ENCODE results near the gene ANKRD34B.
"Not testable (repeated sequence)": the region's sequence is repeated elsewhere in the genome, so short reads cannot be mapped to it uniquely, and the experiment has no call there.

Gene ANKRD34B

DNA sequence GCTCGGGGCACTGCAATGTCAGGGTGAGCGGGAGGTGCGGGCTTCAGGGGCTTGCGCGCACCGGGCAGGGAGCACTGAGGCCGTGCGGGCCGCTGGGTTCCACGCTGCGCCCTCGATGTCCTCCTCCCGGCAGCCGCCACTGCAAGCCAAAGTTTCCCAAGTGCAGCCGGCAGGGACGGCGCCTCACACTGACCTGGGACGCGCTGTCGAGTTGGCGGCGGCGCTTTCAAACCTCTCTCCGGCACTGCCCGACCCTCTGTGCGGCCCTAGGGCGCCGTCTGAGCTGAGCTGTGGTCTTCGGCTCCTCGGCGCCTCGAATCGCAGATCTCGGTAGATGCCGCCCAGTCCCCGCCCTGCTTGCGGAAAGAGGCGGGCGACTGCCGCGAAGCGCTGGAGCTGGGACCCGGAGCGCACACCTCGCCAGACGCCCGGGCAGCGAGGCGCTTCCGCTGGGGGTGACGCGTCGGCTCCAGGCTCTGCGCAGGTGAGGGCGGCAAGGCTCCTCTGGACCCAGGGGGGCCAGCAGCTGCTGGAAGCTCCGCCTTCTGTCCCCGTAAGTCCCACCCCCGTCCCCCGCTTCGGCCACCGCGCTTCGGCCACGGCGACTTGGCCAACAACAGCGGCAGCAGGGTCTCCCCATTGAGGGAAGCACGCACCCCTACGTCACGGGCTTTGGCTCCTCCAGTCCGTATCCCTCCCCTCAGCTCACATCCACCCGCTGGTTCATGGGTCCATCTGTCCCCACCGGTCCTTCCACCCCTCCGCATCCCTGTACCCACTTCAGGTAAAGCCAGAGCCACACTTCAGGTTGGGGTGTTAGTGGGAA is at the start of gene ANKRD34B:
Gene ANKRD34B, minus strand, starts transcription at position 320 of the 826 bp plus-strand sequence. CDS start 10,261 bp downstream, outside the sequence.
- DNase-seq (ENCODE audit: low read depth, low spot score) = no peak

- no peak for DNase-seq (ENCODE audit: low read depth, low spot score)
These were observed 49.0 kb upstream of the ANKRD34B start for GRCh38 chr5:80619086-80619485.

- no peak for DNase-seq (ENCODE audit: low read depth, low spot score)
These were observed 48.4 kb upstream of the ANKRD34B start for GRCh38 chr5:80618438-80618837.

DNA sequence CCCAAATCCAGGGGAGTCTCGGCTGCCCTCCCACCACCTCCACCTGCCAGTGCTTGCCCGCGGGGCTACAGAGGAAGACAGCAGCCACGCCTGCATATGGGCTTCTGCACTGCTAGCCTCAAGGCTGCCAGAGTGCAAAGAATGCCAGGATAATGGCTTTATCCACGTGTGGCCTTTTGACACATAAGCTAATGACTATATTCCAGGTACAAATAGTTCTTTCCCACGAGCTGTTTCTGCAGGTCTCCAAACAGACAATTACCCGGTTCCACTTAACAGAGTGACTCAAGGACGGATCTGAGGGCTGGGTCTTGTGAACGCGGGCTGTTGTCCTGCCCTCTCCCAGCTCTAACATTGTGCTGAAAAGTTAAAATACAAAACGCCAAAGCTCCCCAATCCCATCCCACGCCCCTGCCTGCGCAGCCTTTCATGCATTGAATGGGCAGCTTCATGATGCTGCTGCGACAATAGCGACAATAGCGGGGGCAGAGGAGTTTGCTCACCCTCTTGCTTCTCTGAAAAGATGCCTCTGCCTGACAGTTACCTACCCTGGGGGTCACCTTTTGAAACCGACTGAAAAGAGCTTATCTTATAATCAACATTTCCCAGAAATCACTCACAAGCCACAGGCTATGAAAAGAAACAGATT is 45.3 kb upstream of the ANKRD34B start:
- DNase-seq (ENCODE audit: low read depth, low spot score) = no peak

DNA sequence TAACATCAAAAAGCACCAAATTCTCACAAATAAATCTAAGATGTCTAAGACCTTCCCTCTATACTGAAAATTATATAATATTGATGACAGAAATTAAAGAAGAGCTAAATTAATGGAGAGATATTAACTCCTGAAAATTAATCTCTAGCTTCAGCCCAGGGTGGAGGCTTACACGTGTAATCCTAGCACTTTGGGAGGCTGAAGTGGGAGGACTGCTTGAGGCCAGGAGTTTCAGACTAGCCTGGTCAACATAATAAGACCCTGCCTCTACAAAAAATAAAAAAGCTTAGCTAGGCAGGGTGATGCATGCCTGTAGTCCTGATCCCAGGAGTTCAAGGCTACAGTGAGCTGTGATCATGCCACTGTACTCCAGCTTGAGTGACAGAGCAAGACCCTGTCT is 39.6 kb upstream of the ANKRD34B start:
- DNase-seq (ENCODE audit: low read depth, low spot score) = no peak

- no peak for DNase-seq (ENCODE audit: low read depth, low spot score)
These were observed 38.7 kb upstream of the ANKRD34B start for GRCh38 chr5:80608731-80609130.

GRCh38 chr5:80607832-80608231 is 37.8 kb upstream of the ANKRD34B start:
- DNase-seq (ENCODE audit: low read depth, low spot score) = no peak

DNA sequence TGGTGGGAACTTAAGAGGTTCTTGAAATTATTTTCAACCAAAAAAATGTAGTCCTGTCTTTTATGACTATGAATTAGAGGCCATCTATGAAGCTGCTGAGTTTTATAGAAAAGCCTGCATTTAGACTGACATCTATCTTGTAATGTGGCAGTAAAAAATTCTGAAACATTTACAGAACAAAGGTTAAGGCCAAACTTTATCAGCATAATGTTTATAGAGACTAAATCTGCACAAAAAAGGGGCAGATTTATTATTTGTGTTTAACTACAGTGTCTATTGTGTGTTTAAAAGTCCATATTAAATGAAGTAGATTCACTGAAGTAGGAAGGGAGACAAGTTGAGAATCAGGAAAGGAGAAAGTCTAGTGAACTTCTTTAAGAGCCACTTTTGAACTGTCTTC is 37.3 kb upstream of the ANKRD34B start:
- no peak for DNase-seq (ENCODE audit: low read depth, low spot score)

GRCh38 chr5:80600943-80601693 is 31.0 kb upstream of the ANKRD34B start:
- DNase-seq (ENCODE audit: low read depth, low spot score) = no peak

GRCh38 chr5:80597500-80597899 is 27.4 kb upstream of the ANKRD34B start:
- no peak for DNase-seq (ENCODE audit: low read depth, low spot score)

DNA sequence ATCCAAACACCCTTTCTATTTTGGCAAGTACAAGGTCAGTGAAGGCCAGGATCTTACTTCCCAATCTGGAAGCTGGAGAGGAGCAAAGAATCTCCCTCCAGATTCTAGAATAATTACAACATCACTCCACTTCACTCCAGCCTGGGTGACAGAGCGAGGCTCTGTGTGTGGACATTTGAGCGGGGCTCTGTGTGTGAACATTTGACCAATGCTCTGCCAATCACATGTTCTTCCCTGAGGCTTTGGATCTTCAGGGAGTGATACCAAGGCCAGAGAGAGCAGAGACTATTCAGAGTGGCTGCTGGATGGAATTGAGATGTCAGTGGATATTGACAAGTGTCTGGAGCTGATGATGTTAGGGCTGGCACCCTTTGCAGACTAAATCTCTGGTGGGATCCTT is 24.7 kb upstream of the ANKRD34B start:
- no peak for DNase-seq (ENCODE audit: low read depth, low spot score)

GRCh38 chr5:80592761-80593160 is 22.7 kb upstream of the ANKRD34B start:
- no peak for DNase-seq (ENCODE audit: low read depth, low spot score)

GRCh38 chr5:80592105-80592504 is 22.0 kb upstream of the ANKRD34B start:
- no peak for DNase-seq (ENCODE audit: low read depth, low spot score)

DNA sequence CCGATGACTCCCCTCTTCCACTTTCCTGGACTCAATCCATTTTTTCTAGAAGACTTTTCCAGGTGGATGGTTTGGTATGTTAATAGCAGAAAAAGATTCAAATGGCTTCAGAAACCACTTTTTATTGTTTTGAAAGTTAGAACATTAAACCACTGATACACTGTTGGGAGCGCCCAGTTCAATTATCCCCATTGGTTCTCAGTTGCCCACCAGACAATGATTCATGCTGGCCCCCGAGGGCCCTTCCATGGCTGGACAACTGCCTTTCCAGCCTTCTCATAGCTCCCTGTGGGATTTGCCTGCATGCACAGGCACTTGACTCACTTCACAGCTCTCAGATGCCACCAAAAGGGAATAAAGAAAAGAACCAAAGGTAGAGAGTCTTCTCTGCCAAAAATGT is 21.3 kb upstream of the ANKRD34B start:
- DNase-seq (ENCODE audit: low read depth, low spot score) = no peak

DNA sequence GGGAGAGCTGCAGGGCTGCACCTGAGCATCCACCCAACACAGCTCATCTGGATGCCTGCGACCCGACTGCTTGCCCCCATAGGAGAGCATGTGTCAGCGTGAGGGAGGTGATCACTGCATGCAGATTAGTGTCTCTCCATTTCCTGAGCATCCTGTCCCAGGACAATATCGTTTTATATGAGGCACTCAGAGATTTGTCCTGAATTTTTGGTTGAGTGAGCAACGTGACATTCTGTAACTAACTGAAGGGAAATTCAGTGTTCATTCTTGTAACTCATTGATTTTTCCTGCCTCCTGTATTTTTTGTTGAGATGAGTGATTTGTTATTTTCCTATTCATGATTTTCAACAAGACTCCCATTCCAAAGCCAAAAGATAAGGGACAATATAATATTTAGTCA is 20.7 kb upstream of the ANKRD34B start:
- no peak for DNase-seq (ENCODE audit: low read depth, low spot score)

GRCh38 chr5:80588858-80589540 is 18.9 kb upstream of the ANKRD34B start:
- no peak for DNase-seq (ENCODE audit: low read depth, low spot score)

DNA sequence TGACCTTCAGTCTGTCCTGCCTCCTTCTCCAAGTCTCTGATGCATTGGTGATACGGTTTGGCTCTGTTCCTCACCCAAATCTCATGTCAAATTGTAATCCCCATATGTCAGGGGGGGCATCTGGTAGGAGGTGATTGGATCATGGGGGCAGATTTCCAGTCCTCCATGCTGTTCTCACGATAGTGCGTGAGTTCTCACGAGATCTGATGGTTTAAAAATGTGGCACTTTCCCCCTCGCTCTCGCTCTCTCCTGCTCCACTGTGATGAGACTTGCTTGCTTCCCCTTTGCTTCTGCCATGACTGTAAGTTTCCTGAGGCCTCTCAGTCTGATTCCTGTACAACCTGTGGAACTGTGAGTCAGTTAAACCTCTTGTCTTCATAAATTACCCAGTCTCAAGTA is 14.7 kb upstream of the ANKRD34B start:
- no peak for DNase-seq (ENCODE audit: low read depth, low spot score)

DNA sequence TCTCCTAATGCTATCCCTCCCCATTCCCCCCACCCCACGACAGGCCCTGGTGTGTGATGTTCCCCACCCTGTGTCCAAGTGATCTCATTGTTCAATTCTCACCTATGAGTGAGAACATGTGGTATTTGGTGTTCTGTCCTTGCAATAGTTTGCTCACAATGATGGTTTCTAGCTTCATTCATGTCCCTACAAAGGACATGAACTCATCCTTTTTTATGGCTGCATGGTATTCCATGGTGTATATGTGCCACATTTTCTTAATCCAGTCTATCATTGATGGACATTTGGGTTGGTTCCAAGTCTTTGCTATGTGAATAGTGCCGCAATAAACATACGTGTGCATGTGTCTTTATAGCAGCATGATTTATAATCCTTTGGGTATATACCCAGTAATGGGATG is 10.2 kb upstream of the ANKRD34B start:
- DNase-seq (ENCODE audit: low read depth, low spot score) = not testable (repeated sequence)

- DNase-seq (ENCODE audit: low read depth, low spot score) = no peak
These were observed 9.0 kb upstream of the ANKRD34B start for GRCh38 chr5:80579050-80579449.

- no peak for DNase-seq (ENCODE audit: low read depth, low spot score)
These were observed 7.6 kb upstream of the ANKRD34B start for GRCh38 chr5:80577707-80578106.

- DNase-seq (ENCODE audit: low read depth, low spot score) = no peak
These were observed 6.3 kb upstream of the ANKRD34B start for GRCh38 chr5:80576383-80576782.

GRCh38 chr5:80573062-80573461 is 3.0 kb upstream of the ANKRD34B start:
- DNase-seq (ENCODE audit: low read depth, low spot score) = no peak

Data from activated CD4-positive, CD25-positive, alpha-beta regulatory T cell treated with anti-CD3 and anti-CD28 coated beads, Interleukin-2, amount 50 U/mL, for 16 hours (primary cell).